GM12878 (cell line): ENCODE results near the gene C19orf67. TPM values are rescaled to one million over a fixed set of nuclear protein-coding genes. Genes with fewer than 3 reads are reported as not detected.

Source experiments
- ATAC-seq: fragments of 200-7000 bp; cut with Tn5 transposase; 3 replicates; pipeline ENCODE4 v1.9.1; 2020; ENCODE audit warnings: mild to moderate bottlenecking, moderate library complexity
- BruUV-seq: library from RNA; stranded (reverse); fragments of 400-500 nt; replicated peaks from 2 replicates; lab custom pipeline; 2021; lab: Mats Ljungman, UMichigan
- CTCF ChIA-PET: fragments of 300-600 bp; sonication (Branson Sonifier 250); formaldehyde crosslinking; extraction: SDS; loops from one replicate; lab custom pipeline; 2021; ENCODE audit warnings: inconsistent platforms; lab: Yijun Ruan, JAX
- POLR2A ChIA-PET: fragments of 350-600 bp; formaldehyde crosslinking; extraction: SDS; loops from one replicate; lab custom pipeline; 2021; ENCODE audit warnings: inconsistent platforms; lab: Charles Lee
- RAD21 ChIA-PET: fragments of 300-600 bp; sonication (Branson Sonifier 250); formaldehyde crosslinking; loops from one replicate; lab custom pipeline; 2023; ENCODE audit warnings: antibody characterized with exemption; ENCODE audit not compliant: unreplicated experiment; lab: Charles Lee
- SMC1A ChIA-PET: fragments of 300-600 bp; sonication (Branson Sonifier 250); formaldehyde crosslinking; loops from one replicate; lab custom pipeline; 2023; ENCODE audit not compliant: unreplicated experiment, uncharacterized antibody; lab: Charles Lee
- DNase-seq: peaks from one replicate; pipeline ENCODE4 v3.0.0-alpha.2; 2011; ENCODE audit warnings: low read depth, low spot score
- FAIRE-seq: peaks from 3 replicates; lab custom pipeline; 2011; peaks lifted over from hg19 to GRCh38; lab: Jason Lieb, UNC
- H2AFZ ChIP-seq: 2 replicates; pipeline ENCODE4 v1.6.0; 2011; ENCODE audit warnings: low read depth, low read length, control low read depth; ENCODE audit not compliant: control insufficient read depth
- H3K27ac ChIP-seq: 2 replicates; pipeline ENCODE4 v1.5.1; 2011; ENCODE audit warnings: control low read depth; ENCODE audit not compliant: control insufficient read depth, insufficient read depth
- H3K27me3 ChIP-seq, 2 experiments: replicated peaks in 1 of 2; 2 replicates each; pipeline versions ENCODE4 v1.6.0 to v1.6.1; 2011; ENCODE audit warnings: low read length in 1 of 2; ENCODE audit not compliant: control insufficient read depth in 2 of 2, insufficient read depth in 2 of 2
- H3K36me3 ChIP-seq, 2 experiments: 2 replicates each; pipeline ENCODE4 v1.5.1; 2011; ENCODE audit warnings: low read length in 1 of 2; ENCODE audit not compliant: control insufficient read depth in 2 of 2, insufficient read depth in 2 of 2
- H3K4me1 ChIP-seq: 2 replicates; pipeline ENCODE4 v1.6.1; 2011; ENCODE audit warnings: mild to moderate bottlenecking, low read length, moderate library complexity, mixed read lengths; ENCODE audit not compliant: control insufficient read depth, insufficient read depth
- H3K4me2 ChIP-seq: 2 replicates; pipeline ENCODE4 v1.6.0; 2011; ENCODE audit warnings: control low read depth; ENCODE audit not compliant: control insufficient read depth, insufficient read depth
- H3K4me3 ChIP-seq: fragments of 200-600 bp; sonication (generic); 2 replicates; pipeline ENCODE4 v1.5.1; 2016
- H3K79me2 ChIP-seq: 2 replicates; pipeline ENCODE4 v1.6.0; 2011; ENCODE audit warnings: low read length; ENCODE audit not compliant: control insufficient read depth, insufficient read depth
- H3K9ac ChIP-seq: 2 replicates; pipeline ENCODE4 v1.8.0; 2011; ENCODE audit warnings: low read length, control low read depth, mixed read lengths; ENCODE audit not compliant: control insufficient read depth, insufficient read depth
- H3K9me3 ChIP-seq: replicated peaks from 3 replicates; pipeline ENCODE4 v1.5.1; 2011; ENCODE audit warnings: mild to moderate bottlenecking, low read length; ENCODE audit not compliant: control insufficient read depth, insufficient read depth
- H4K20me1 ChIP-seq: 2 replicates; pipeline ENCODE4 v1.6.0; 2011; ENCODE audit not compliant: control insufficient read depth, insufficient read depth
- BRCA1 ChIP-seq: IDR thresholded peaks from 2 replicates; pipeline ENCODE4 v1.6.1; 2011; ENCODE audit warnings: low read depth, low read length, improper control_type of control experiment
- EED ChIP-seq: sonication (generic); IDR thresholded peaks from 2 replicates; pipeline ENCODE4 v1.6.1; 2016; ENCODE audit warnings: antibody characterized with exemption, low read depth
- PRDM15 ChIP-seq: fragments of 450-650 bp; formaldehyde crosslinking; IDR thresholded peaks from 2 replicates; pipeline ENCODE4 v1.4.0; 2020; ENCODE audit warnings: mild to moderate bottlenecking, moderate library complexity
- SUZ12 ChIP-seq: fragments of 200-600 bp; sonication (generic); IDR thresholded peaks from one replicate; pipeline ENCODE4 v1.6.1; 2018; ENCODE audit warnings: antibody characterized with exemption, mild to moderate bottlenecking; ENCODE audit not compliant: unreplicated experiment
- ZZZ3 ChIP-seq: IDR thresholded peaks from 2 replicates; pipeline ENCODE4 v1.6.1; 2011; ENCODE audit warnings: low read depth; ENCODE audit not compliant: control insufficient read depth, insufficient read length
- WGBS: methylation state at CpG from one replicate; pipeline ENCODE4 v1.1.6; 2016; ENCODE audit warnings: low lambda C conversion rate; ENCODE audit not compliant: insufficient replicate concordance, insufficient coverage; ENCODE audit errors: missing lambda C conversion rate; 5-methylcytosine and 5-hydroxymethylcytosine counted together
- in situ Hi-C: fragments of 300-500 bp; cut with MboI; formaldehyde crosslinking; loops from 9 replicates; pipeline ENCODE4 v1.14.3; 2018; ENCODE audit warnings: mixed read lengths
- intact Hi-C: fragments of 100-400 bp; cut with micrococcal nuclease; formaldehyde crosslinking; loops from one replicate; pipeline ENCODE4 v1.14.2; 2022; ENCODE audit not compliant: unreplicated experiment
- polyA plus RNA-seq, 11 experiments: library from polyadenylated mRNA; depleted of rRNA in 4 of 11; unstranded in 6 of 11; stranded (reverse) in 5 of 11; fragments of >200 nt; fragmentation: Nextera tagmentation in 4 of 11; fragmentation: Illumina TruSeq in 1 of 11; extraction: Ambion mirVana in 4 of 11; extraction: Trizol in 1 of 11; gene quantifications; 1 replicate in 1 of 11; 2 replicates in 10 of 11; pipeline versions ENCODE4 v1.2.1 to v1.2.3, GENCODE V29; 2011 to 2016; ENCODE audit warnings: inconsistent platforms in 2 of 11, missing spikeins in 2 of 11, low read depth in 1 of 11
- total RNA-seq, 4 experiments: library from RNA; depleted of rRNA in 3 of 4; stranded (reverse); fragments of >200 nt in 3 of 4; fragmentation: Illumina TruSeq in 1 of 4; extraction: Trizol in 1 of 4; gene quantifications; 2 replicates each; pipeline versions ENCODE4 v1.2.1 to v1.2.3, GENCODE V29; 2013 to 2021

The C19orf67 gene
- total and polyA plus RNA-seq, 10 of the 15 experiments (the other 5 are each of a cell fraction or from before 2014, with no cell fraction given), result 0.14 TPM; not detected in 9

GRCh38 chr19:14062558-14062855, 23.1 kb downstream of the C19orf67 start (continued):
- TF ChIP-seq PRDM15 (CRISPR knock-in tag) (no peak), BRCA1 (no peak)
- TF ChIP-seq, all 136 proteins: peak for 0

- in situ Hi-C loops (loop anchor here (25.0 kb wide), 1 partner anchor 775 kb away; no protein-coding TSS in a partner anchor), intact Hi-C loops (no loop called here)
- Histone ChIP-seq H3K79me2 (no peaks in the 10 kb centered on the region), H3K9me3 (no peaks in the 10 kb centered on the region), H3K27ac (no peak within 1 kb of the TSS), H2AFZ (no peak within 1 kb of the TSS), H3K9ac (no peak within 1 kb of the TSS), H3K27me3 (peaks cover 0 to 6% of the 10 kb centered on the region in 2 experiments), H3K36me3 (no peaks in the 10 kb centered on the region), H4K20me1 (no peaks in the 10 kb centered on the region; the same call in 1 of the 2 replicates), H3K4me3 (no peak within 1 kb of the TSS), H3K4me1 (no peaks in the 10 kb centered on the region), H3K4me2 (no peak within 1 kb of the TSS)
- BruUV-seq, result no TSS peak
- ChIA-PET SMC1A (no interaction called here), POLR2A (no interaction called here), RAD21 (no interaction called here), CTCF (interaction anchor here (1.3 to 5.3 kb wide), 7 partner anchors 9 to 182 kb away, joined by 3 to 110 read pairs (median 31); partner anchors contain the start of genes ASF1B and MISP3)
- TF ChIP-seq EED (no peak), ZZZ3 (no peak), SUZ12 (no peak)
- no peak for FAIRE-seq
- no peak; the same call in 1 of the 3 replicates for ATAC-seq
- 69% methylated on average over 14 of the region's 19 CpGs for WGBS
- DNase-seq, result no peak
Observed at GRCh38 chr19:14061751-14062557, 23.6 kb downstream of the C19orf67 start, which contains the start of gene PALM3. Gene PALM3, minus strand, starts transcription at chr19:14062076. Its CDS starts 96 bp downstream, at chr19:14061980.
